Medulla oblongata (tissue), 1 donor: ENCODE results near the gene MICU2.
"Not testable (repeated sequence)": the region's sequence is repeated elsewhere in the genome, so short reads cannot be mapped to it uniquely, and the experiment has no call there.

Experiments used
- DNase-seq: peaks from one replicate; pipeline ENCODE4 v3.0.0-alpha.2; 2015; ENCODE audit errors: extremely low spot score

Gene MICU2

DNA sequence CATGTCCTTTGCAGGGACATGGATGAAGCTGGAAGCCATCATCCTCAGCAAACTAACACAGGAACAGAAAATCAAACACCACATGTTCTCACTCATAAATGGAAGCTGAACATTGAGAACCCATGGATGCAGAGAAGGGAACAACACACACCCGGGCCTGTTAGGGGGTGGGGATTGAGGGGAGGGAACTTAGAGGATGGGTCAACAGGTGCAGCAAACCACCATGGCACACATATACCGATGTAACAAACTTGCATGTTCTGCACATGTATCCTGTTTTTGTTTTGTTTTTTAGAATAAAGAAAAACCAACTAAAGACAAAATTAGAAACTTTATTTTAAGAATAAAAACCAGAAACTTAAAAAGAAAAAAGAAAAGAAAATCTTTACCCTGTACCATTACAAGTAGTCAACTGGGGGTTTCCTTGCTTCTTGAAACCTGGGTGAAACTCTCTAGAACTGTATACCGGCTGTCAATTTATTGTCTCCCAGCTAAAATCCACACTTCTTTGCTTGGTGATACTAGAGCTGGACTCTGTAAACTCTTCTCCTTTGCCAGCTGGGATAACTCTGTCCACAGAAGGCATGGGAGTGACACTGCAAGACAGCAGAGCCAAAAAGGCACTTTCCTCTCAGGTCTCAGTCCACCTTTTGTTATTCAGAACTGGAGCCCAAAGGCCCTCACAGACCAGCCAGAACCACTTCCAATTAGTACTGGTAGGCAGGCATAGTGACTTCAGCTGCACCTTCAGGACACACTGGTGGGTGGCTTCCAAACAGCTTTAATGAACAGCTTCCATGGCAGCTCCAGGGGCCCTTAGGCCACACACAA, 9.0 kb downstream of the MICU2 start:
- no peak for DNase-seq

DNA sequence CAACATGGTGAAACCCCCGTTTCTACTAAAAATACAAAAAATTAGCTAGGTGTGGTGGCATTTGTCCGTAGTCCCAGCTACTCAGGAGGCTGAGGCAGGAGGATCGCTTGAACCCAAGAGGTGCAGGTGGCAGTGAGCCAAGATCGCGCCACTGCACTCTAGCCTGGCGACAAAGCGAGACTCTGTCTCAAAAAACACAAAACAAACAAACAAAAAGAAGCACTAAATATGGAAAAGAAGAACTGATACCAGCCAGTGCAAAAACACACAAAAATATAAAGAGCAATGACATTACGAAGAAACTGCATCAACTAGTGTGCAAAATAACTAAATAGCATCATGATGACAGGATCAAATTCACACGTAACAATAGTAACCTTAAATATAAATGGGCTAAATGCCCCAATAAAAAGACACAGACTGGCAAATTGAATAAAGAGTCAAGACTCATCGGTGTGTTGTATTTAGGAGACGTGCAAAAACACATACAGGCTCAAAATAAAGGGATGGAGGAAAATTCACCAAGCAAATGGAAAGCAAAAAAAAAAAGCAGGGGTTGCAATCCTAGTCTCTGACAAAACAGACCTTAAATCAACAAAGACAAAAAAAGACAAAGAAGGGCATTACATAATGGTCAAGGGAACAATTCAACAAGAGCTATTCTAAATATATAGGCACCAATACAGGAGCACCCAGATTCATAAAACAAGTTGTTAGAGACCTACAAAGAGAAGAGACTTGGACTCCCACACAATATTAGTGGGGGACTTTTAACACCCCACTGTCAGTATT, 13.1 kb downstream of the MICU2 start:
- DNase-seq = not testable (repeated sequence)

DNA sequence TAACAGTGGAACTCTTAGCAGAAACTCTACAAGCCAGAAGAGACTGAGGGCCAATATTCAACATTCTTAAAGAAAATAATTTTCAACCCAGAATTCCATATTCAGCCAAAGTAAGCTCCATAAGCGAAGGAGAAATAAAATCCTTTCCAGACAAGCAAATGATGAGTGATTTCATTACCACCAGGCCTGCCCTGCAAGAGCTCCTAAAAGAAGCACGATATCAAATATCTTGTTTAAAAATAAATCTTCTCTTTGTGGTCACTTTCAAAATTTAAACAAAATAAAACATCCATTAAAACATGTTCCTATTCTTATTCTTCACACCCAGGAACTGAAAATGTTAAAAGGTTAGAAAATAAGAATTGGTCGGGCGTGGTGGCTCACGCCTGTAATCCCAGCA, 13.7 kb downstream of the MICU2 start:
- DNase-seq = no peak

DNA sequence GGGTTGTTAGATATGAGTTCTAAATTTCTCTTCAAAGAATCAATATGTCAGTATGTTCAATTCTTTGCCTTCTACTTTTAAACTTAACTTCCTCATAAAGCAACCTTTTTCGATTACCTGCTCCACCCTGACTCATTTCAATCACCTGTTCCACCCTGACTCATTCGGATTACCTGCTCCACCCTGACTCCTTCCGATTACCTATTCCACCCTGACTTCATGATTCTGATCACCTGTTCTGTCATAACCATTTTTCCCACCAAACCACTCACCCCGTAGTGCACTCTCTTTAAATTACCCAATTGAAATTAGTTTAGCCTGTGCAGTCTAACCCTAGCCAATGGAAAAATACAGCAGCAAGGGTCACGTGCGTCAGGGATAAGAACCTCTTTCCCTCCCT, 14.5 kb downstream of the MICU2 start:
- DNase-seq = not testable (repeated sequence)

DNA sequence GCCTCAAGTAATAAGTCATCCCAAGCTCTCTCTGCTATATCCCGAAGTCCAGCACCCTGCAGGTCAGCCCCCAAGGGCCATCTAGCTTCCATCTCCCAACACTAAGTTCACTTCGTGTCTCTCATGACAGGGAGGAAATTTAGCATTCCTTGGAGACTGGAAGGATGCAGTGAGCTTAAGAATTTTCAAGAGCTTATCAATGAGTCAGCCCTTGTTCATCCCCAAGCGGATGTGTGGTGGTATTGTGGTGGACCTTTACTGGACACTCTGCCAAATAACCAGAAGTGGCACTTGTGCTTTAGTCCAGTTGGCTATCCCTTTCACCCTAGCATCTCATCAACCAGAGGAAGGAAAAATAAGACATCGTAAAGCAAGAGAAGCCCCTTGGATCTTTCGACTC, 15.6 kb downstream of the MICU2 start:
- DNase-seq = not testable (repeated sequence)

DNA sequence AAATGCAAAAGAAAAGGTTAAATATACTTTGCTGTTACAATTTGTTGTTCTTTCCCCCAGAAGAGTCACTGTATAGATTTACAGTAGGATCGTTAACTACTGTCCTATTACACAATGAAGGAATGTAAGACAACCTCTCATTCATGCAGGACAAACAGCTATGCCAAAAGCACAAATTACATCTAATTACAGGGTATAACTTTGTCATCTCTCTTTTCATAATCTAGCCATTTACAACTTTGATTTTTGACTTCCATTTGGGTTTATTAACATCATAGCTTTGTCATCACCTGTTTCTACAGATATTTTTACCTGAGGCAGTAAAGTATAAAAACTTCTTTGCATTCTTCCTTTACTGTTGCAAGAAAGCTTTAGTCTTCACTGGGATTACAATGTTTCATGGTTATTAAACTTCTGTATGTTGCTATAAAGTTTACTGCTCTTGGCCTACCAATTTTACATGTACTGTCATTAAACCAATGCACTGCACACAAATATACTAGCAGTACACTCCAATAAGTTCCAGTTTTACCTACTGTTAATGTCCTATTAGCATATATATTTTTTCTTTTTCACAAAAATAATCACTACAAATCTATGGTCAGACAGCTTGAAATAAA, 18.9 kb downstream of the MICU2 start:
- no peak for DNase-seq

DNA sequence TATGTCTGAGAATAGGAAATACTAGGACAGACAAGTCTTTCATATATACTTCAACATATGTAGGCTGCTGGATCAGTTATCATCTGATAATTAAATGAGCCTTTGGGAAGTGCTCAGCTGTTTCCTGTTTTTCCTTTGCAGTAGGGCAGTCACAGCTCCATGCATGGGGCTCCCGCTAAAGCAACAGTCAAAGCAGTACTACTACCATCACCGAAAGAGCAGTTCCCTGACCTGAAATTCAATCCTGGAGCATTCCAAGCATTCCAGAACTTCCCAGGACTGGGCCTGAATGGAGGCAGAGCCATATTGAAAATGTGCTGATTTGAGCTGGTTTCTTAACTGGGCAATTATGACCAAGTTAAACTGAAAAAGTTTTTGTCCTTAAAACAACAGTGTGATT, 20.5 kb downstream of the MICU2 start:
- DNase-seq = no peak

DNA sequence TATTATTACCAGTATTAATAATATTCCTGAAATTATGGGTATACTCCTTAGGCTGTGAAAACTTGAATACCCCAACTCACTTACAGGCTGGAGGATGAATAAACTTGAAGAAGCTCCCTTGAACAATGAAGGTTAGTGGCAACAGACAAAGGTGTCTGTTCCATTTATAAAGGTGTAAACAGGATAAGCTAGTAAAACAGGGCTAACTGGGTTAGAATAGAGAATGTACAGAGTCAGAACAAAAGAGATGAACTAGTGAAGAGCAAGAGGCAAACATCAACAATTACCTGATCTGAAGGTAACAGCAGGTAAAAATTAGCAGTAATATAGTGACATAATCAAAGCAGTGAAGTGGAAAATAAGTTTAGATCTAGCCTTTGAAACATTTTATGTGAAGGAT, 23.2 kb downstream of the MICU2 start:
- no peak for DNase-seq

DNA sequence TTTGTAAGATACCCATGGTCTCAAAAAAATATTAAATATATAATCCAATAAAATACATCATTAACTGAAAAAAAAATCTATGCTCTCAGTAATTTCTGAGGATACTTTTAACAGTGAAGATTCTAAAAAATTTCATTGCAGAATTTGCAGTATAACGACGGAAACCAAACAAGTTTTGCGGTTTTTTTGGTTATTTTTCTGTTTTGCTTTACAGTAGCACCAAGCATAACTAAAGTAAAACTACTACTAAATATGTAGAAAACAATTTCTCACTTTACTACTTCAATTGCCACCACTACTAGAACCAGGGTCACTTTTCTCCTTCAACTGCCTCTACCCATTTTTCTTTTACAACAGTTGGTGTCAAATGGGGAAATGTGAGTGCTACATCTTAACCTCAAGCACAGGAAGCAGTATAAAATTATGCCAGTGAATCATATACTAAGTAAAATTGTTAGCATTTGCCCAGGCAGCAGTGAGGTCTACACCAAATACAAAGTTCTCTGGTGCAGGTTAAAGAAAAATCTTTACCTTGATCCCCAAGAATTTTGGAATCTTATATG, 24.1 kb downstream of the MICU2 start:
- DNase-seq = no peak

DNA sequence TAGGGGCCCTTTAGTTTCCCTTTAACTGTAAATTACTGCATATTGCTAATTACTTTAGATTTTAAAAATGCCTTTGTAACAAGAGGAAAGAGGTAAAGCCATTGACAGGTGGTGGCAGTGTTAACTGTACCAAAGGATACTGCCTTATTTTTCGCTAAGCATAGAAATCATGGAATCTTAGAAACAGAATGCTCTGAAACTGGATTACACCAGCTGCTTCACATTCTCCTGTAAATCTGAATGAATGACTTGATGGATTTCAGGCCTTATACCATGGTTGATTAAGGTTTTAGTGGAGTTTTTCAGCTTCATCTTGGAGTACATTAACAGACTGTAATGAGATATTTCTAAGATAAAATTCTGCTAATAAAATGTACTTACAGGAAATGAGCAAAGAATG, 25.2 kb downstream of the MICU2 start:
- no peak for DNase-seq

DNA sequence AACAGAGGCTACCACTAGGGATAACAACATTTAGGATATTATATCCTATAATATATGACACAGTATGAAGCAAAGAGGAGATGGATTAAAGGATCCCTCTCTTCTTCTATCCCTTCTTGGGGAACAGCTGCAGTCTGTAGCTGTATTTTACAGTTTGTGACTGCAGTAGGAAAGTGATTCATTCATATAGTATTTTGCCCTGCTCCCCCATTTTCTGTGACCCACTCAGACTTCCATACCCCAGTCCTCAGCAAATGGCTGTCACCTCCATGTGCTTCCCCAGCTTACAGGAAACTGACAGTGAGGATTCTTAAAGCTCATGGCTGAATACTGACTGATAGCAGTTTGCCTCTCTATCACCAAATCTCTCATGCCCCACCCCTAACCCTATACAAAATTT, 27.5 kb downstream of the MICU2 start:
- no peak for DNase-seq

DNA sequence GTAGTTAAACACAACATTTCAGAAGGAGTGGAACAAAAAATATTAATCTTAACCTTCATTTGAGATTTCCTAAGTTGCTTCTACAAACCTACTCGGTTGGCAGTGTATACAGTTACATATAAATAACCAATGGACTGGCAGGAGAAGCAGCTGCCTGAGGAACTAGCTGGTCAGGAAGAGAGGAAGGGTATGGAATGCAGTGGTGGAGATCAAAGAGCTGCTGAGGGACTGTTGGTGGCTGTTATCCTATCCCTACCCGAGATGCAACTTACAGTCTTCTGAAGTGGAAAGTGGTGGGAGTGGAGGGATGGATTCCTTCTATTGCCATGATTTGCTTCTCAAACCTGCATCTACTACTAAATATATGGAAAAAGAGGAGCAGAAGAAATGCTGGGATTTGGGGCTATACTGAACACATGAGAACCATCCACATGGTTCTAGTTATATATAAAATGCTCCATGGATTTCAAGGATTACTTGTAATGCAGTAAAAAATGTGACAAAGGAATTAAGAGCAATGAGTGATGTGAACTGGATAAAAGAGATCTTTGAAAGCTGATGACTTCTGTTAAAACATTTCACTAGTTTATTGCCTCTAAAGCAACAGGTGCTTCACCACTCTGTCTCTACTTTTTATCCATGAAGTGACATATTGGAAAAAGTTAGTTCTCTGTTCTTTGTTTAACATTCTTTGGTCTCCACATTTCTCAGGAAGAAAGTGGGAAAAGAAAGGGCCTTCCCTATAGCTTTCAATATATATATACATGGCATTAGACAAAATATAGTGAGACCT, 29.9 kb downstream of the MICU2 start:
- no peak for DNase-seq

DNA sequence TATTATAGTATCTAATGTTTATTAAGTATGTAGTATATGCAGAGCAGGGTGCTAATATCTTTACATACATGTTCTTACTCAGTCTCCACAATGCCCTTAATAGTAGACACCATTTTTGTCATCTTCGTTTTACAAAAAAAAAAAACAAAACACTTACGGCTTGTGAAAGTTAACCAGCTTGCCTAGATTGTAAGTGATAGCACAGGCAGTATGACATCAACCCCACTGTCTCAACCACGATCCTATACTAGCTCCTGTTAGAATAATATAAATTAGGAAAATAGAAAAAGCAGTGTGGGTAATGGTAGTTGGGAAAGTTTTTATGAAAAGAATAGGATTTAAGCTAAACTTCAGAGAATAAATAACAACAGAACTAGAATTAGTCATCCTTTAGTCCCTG, 34.3 kb downstream of the MICU2 start:
- no peak for DNase-seq

DNA sequence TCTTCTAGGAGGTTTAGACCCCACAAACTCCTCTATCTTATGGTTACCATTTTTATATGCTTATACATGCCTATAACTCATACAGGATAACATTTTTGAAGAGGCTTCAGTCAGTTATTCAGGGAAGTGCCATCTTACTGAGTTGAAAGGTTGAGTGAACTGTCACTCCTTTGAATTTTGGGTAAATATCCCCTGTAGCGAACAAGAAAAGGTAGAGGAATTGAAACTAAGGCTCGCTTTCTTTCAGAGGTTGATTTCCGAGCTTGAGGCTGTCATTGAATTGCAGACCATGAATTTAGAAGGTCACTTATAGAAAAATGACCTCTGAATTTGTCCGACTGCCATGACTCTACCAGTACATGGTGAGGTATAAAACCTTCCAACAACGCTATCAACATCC, 35.1 kb downstream of the MICU2 start:
- DNase-seq = no peak

DNA sequence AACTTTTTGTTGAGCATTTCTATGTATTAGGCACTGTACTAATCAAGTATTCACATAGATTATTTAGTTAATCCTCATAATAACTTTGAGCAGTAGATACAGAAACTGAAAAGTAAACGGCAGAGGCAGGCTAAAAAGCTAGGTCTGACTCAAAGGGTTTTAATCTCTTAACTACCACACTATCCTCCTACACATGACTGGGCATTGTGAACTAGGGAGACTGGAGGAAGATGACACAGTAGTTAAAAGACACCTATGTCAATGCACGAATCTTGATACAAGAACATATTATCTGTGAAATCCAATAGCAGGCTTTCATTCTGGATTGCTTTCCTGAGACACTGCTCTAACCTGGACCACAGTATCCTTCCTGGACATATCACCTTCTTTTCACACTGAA, 36.3 kb downstream of the MICU2 start:
- DNase-seq = no peak

DNA sequence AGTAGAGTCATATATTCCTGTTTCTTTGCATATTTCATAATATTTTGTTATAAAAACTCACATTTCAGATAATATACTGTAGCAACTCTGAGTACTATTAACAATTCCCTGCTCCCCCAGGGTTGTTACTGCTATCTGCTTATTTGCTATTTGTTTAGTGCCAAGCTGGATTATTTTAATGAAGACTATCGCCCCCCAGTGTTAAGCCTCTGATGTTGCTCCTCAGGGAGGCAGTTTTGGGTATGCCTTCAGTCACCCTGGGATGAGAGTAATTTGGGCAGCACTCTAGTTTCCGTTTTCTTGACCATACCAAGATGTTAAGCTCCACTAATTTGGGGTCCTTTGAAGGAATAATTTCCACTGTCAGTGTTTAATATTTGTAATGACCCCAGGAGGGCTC, 46.0 kb downstream of the MICU2 start:
- no peak for DNase-seq

DNA sequence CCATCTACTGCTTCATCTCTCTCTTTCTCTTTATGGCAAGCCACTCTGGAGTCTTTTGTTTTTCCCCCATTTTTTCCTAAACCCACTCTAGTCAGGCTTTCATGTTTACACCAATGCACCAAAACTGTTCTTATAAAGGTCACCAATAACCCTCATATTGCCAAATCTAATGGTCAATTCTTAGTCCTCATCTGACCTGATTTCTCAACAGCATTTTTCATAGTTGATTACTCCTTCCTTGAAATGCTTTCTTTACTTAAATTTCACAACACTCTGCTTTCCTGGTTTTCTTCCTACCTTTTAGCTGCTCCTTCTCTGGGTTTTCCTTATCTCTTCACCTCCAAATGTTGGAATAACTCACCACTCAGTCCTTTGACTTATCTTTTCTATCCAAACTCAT, 47.9 kb downstream of the MICU2 start:
- no peak for DNase-seq

DNA sequence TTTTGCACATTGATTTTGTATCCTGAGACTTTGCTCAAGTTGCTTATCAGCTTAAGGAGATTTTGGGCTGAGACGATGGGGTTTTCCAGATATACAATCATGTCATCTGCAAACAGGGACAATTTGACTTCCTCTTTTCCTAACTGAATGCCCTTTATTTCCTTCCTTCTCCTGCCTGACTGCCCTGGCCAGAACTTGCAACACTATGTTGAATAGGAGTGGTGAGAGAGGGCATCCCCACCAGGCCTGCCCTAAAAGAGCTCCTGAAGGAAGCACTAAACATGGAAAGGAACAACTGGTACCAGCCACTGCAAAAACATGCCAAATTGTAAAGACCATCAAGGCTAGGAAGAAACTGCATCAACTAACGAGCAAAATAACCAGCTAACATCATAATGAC, 50.7 kb downstream of the MICU2 start:
- not testable (repeated sequence) for DNase-seq

DNA sequence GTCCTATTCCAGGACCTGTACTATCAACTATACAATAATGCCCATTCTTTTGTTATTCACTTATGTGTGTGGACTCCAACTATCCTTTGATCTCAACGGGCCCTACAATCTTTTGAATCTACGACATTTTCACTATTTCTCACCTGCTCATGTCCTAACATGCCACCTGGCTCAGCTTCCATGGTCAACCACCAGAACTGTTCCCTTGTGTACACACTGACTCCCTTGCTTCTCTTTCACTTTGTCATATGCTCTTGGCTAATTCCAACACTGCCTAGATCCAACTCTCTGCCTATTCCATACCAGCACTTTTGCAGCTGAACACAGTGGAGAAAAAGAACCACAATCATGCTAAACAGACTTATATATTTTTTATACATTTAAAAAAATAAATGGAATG, 53.1 kb downstream of the MICU2 start:
- no peak for DNase-seq

DNA sequence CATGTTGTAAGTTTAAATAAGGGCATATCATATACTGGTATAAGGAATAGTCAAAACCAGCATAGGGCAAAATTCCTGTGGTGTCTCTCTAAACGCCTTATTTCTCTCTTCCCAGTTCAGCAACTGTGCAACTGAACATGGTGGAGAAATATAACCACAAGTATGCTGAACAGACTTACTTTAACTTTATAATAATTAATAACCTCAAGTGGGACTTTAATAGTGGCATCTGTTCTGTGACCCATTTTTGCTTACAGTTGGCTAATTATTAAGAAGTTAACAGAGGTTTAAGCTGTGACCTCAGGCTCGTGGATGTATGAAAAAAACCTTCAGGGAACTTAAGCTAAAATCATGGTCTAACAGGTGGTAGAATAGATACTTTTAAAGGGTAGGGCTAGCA, 54.3 kb downstream of the MICU2 start:
- DNase-seq = no peak

DNA sequence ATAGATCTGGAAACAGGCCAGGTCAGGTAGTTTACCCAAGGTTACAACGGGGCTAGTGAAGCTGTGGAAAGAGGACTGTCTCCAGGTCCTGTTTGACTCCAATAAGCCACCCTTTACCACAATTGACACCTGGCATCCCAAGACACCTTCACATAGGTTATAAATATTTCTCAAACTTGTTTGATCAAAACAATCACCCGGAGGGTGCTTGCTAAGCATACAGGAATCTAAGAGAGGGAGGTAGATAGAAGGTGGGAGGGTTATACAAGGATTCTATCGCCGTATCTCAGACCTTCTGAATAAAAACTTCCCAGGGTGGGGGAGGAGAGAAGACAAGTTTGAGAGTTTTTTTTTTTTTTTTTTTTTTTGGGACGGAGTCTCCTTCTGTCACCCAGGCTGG, 55.4 kb downstream of the MICU2 start:
- no peak for DNase-seq

DNA sequence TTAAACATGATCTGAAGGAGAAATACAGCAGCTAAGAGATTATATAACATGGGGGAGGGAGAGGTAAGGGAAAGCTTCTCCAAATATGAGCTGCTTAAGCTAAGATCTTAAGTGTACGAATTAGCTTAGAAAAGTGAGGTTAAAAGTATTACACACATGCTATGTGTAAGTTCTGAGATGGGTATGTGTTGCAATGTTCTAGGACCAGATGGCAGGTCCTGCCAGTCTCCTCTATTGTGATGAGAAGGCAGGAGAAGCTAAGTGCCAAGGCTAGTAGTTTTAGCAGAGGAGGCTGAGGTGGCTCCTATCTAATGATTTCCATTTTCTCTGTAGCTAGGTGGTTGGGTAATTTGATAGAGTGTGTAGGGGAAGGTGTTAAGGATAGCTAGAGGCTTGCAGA, 57.6 kb downstream of the MICU2 start:
- no peak for DNase-seq
